NOMO-1 treated with dmso at 0.1 percent for 144 hours (cell line): Measurements from ENCODE around the gene MAPK1IP1L.
A peak's percentile ranks its signal among the peaks of the same experiment; 100 is the strongest.

Experiments used
- DNase-seq: peaks from one replicate; lab custom pipeline; 2025; ENCODE audit not compliant: unreplicated experiment; lab: John Stamatoyannopoulos, UW

The MAPK1IP1L gene

GRCh38 chr14:55094292-55095157 is 43.1 kb downstream of the MAPK1IP1L start:
- DNase-seq = no peak

- DNase-seq = no peak
Measured at GRCh38 chr14:55097881-55098560, 46.6 kb downstream of the MAPK1IP1L start.

GRCh38 chr14:55098561-55098898 is 47.1 kb downstream of the MAPK1IP1L start:
- no peak for DNase-seq

- DNase-seq = no peak
Measured at GRCh38 chr14:55099756-55100155, 48.3 kb downstream of the MAPK1IP1L start.

- no peak for DNase-seq
Measured at GRCh38 chr14:55101698-55102097, 50.3 kb downstream of the MAPK1IP1L start.

- peak; percentile 87 for DNase-seq
Measured at GRCh38 chr14:55102141-55102621, 50.7 kb downstream of the MAPK1IP1L start.

GRCh38 chr14:55103005-55103640 is 51.7 kb downstream of the MAPK1IP1L start:
- peak; percentile 45 for DNase-seq

- DNase-seq = peak; percentile 48
Measured at GRCh38 chr14:55103971-55104954, 52.8 kb downstream of the MAPK1IP1L start.

GRCh38 chr14:55105991-55106390 is 54.5 kb downstream of the MAPK1IP1L start:
- DNase-seq = no peak

GRCh38 chr14:55107766-55108554 is 56.5 kb downstream of the MAPK1IP1L start:
- DNase-seq = peak; percentile 51

- no peak for DNase-seq
Measured at GRCh38 chr14:55109836-55110235, 58.4 kb downstream of the MAPK1IP1L start.

GRCh38 chr14:55111122-55111708 is 59.8 kb downstream of the MAPK1IP1L start:
- no peak for DNase-seq

GRCh38 chr14:55114720-55115119 is 63.3 kb downstream of the MAPK1IP1L start:
- no peak for DNase-seq

GRCh38 chr14:55115460-55115859 is 64.0 kb downstream of the MAPK1IP1L start:
- no peak for DNase-seq

GRCh38 chr14:55115861-55116245 is 64.4 kb downstream of the MAPK1IP1L start:
- DNase-seq = no peak

GRCh38 chr14:55116246-55117030 is 65.0 kb downstream of the MAPK1IP1L start:
- peak; percentile 17 for DNase-seq

- peak; percentile 70 for DNase-seq
Measured at GRCh38 chr14:55117803-55118441, 66.5 kb downstream of the MAPK1IP1L start.

- DNase-seq = no peak
Measured at GRCh38 chr14:55118761-55119160, 67.3 kb downstream of the MAPK1IP1L start.
